Upper lobe of right lung (tissue), 1 donor: ENCODE measurements around the gene TUSC2. TPM values are rescaled to one million over a fixed set of nuclear protein-coding genes. Genes with fewer than 3 reads are reported as not detected.

ENCODE experiments used
- ATAC-seq: fragments of 200-7000 bp; cut with Tn5 transposase; one replicate; pipeline ENCODE4 v1.9.1; 2020; ENCODE audit warnings: mild to moderate bottlenecking, moderate library complexity
- DNase-seq: peaks from one replicate; pipeline ENCODE4 v3.0.0-alpha.2; 2020
- H3K27ac ChIP-seq: fragments of 200-600 bp; one replicate; pipeline ENCODE4 v1.8.0; 2022
- H3K27me3 ChIP-seq: fragments of 200-600 bp; one replicate; pipeline ENCODE4 v1.8.0; 2022; ENCODE audit warnings: mild to moderate bottlenecking
- H3K36me3 ChIP-seq: fragments of 200-600 bp; one replicate; pipeline ENCODE4 v1.8.0; 2022
- H3K4me1 ChIP-seq: fragments of 200-600 bp; one replicate; pipeline ENCODE4 v1.8.0; 2022
- H3K4me3 ChIP-seq: fragments of 200-600 bp; one replicate; pipeline ENCODE4 v1.8.0; 2022; ENCODE audit warnings: mild to moderate bottlenecking
- H3K9me3 ChIP-seq: fragments of 200-600 bp; one replicate; pipeline ENCODE4 v1.8.0; 2022
- intact Hi-C: fragments of 100-400 bp; cut with DNase I; formaldehyde crosslinking; loops from one replicate; pipeline ENCODE4 v1.11.0; 2022
- total RNA-seq: library from RNA; stranded (reverse); fragmentation: NEBNext Ultra II Directional; extraction: Animal tissue kit (Norgen Biotek cat#: 25700); gene quantifications from one replicate; pipeline ENCODE4 v1.2.1, GENCODE V29; 2021
- TF ChIP-seq, protein P1 (sequence below): fragments of 200-600 bp; IDR thresholded peaks from one replicate; pipeline ENCODE4 v1.8.0; 2022; ENCODE audit warnings: antibody characterized with exemption
- donor health status: DM: no; HTN: yes; CAD: no; lungs with severe emphysema.

The TUSC2 gene
- total RNA-seq, 1 donor from 2014 or later = 29.2 TPM

DNA sequence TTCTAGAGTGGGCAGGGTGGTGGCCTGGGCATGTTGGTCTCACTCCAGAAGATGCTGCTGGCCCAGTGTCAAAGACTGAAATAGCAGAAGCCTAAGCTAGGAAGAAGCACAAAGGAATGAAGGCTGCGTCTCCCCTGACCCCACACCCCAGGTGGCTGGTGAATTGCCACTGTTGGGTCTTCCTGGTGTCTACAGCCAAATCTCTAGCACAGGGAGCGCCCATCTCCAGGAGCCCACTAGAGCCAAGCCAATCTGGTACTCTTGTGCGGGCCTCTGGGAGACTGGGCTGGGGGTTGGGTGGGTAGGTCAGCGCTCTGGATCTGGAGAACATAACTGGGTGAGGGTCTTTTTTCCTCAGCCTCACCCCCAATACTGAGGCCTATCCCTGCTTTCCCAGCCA, 894 bp downstream of the TUSC2 start:
- ATAC-seq = no peak
- no peaks in the 10 kb centered on the region for H3K27me3 ChIP-seq
- TF ChIP-seq, protein P1, sequence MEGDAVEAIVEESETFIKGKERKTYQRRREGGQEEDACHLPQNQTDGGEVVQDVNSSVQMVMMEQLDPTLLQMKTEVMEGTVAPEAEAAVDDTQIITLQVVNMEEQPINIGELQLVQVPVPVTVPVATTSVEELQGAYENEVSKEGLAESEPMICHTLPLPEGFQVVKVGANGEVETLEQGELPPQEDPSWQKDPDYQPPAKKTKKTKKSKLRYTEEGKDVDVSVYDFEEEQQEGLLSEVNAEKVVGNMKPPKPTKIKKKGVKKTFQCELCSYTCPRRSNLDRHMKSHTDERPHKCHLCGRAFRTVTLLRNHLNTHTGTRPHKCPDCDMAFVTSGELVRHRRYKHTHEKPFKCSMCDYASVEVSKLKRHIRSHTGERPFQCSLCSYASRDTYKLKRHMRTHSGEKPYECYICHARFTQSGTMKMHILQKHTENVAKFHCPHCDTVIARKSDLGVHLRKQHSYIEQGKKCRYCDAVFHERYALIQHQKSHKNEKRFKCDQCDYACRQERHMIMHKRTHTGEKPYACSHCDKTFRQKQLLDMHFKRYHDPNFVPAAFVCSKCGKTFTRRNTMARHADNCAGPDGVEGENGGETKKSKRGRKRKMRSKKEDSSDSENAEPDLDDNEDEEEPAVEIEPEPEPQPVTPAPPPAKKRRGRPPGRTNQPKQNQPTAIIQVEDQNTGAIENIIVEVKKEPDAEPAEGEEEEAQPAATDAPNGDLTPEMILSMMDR = no peak
- no peaks in the 10 kb centered on the region for H3K9me3 ChIP-seq
- peaks cover 42% of the 10 kb centered on the region for H3K36me3 ChIP-seq
- H3K4me3 ChIP-seq = peak overlapping the region; percentile 99
- peak overlapping the region; percentile 89 for H3K27ac ChIP-seq
- DNase-seq = no peak
- H3K4me1 ChIP-seq = peaks cover 40% of the 10 kb centered on the region
- intact Hi-C loops = no loop called here

DNA sequence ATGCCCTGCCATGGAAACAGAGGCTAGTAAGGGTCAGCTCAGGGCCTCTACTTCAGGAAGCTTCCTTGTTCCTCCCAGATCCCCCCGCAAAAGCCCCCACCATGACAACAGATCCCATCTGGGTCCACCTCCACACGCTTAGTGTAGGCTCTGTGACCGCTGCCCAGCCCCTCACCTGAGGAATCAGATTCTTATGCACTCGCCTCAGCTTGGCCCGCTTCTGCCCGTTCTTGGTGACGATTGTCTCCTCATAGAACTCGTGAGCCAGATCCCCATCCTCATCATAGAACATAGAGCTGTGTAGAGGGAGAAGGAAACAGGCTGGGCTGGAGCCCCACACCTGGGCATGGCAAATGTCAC, 1.9 kb downstream of the TUSC2 start:
- Histone ChIP-seq H3K27me3 (no peaks in the 10 kb centered on the region), H3K9me3 (no peaks in the 10 kb centered on the region), H3K36me3 (peaks cover 35% of the 10 kb centered on the region), H3K27ac (no peak overlapping the region), H3K4me1 (peaks cover 43% of the 10 kb centered on the region), H3K4me3 (no peak overlapping the region)
- TF ChIP-seq, protein P1 = no peak
- no peak for DNase-seq
- intact Hi-C loops = no loop called here
- ATAC-seq = no peak

GRCh38 chr3:50325497-50326181, 2.4 kb downstream of the TUSC2 start:
- Histone ChIP-seq H3K4me1 (peaks cover 43% of the 10 kb centered on the region), H3K27ac (no peak overlapping the region), H3K4me3 (no peak overlapping the region), H3K36me3 (peaks cover 30% of the 10 kb centered on the region), H3K27me3 (no peaks in the 10 kb centered on the region), H3K9me3 (no peaks in the 10 kb centered on the region)
- intact Hi-C loops = no loop called here
- TF ChIP-seq, protein P1 = no peak
- DNase-seq (no peak), ATAC-seq (no peak)

DNA sequence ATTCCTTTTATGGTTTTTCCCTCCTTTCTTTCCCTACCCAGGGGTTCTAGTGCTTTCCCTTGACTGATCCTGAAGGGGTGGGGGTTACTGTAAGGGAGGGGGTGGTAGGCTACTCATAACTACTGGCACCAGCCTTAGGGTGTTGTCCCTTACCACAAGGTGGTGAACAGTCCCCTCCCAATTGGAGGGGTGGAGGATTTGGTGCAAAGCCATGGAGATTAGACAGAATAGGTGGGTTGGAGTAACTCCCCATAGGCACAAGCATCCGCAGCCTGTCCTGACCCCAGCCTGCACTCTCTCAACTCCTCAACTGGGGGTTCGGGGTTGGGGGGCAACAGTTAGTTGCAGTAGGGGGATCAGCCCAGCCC, 2.9 kb downstream of the TUSC2 start:
- H3K4me3 ChIP-seq = no peak overlapping the region
- H3K27ac ChIP-seq = peak overlapping the region; percentile 98
- peaks cover 48% of the 10 kb centered on the region for H3K4me1 ChIP-seq
- intact Hi-C loops = no loop called here
- H3K36me3 ChIP-seq = peaks cover 24% of the 10 kb centered on the region
- ATAC-seq (no peak), DNase-seq (no peak)
- TF ChIP-seq, protein P1 = no peak
- H3K27me3 ChIP-seq = no peaks in the 10 kb centered on the region
- H3K9me3 ChIP-seq = no peaks in the 10 kb centered on the region

DNA sequence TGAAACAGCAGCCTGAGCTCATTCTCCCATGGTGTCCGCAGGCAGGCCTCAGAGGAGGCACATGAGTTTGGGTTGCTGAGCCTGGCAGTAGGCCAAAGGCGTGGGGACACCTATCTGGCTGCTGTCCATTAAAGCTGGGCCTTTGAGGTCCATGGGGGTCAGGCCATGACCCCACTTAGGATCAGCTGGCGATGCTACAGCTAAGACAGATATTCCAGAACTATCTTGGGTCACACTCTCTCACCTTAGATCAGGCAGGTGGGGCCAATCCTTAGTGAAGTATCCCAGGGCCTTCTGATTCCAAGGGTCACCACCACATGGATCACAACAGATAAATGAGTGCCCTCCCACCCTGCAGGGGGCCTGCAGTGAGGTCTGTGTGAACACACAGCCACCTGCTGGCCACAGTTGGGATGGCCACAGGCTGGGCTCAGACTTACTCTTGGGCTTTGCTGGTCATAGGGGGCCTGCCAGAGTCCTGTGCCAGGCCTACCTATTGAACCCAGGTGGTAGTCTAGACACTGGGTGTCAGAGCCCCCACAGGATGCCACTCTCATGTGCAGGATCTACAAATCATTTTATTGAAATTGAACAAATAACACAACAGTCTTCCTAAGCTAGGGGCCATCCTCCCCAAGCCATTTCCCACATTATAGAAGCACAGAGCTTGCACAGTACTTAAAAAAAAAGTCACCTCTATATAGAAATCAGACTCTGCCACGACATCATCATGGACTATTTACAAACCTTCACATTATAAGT, 3.5 kb downstream of the TUSC2 start:
- Histone ChIP-seq H3K4me1 (peaks cover 54% of the 10 kb centered on the region), H3K27me3 (no peaks in the 10 kb centered on the region), H3K9me3 (no peaks in the 10 kb centered on the region), H3K36me3 (peaks cover 20% of the 10 kb centered on the region), H3K27ac (peak overlapping the region; percentile 98), H3K4me3 (peak overlapping the region; percentile 2)
- intact Hi-C loops = no loop called here
- TF ChIP-seq, protein P1 = peak; percentile 90
- ATAC-seq (peak; percentile 17), DNase-seq (peak; percentile 86)
